HG03342 (cell line): Measurements from ENCODE around the gene SH3PXD2A.
"Not testable (repeated sequence)": the region's sequence is repeated elsewhere in the genome, so short reads cannot be mapped to it uniquely, and the experiment has no call there.

Source experiments
- ATAC-seq: cut with Tn5 transposase; IDR thresholded peaks from one replicate; pipeline ENCODE4 v1.9.1; 2021; ENCODE audit warnings: mild to moderate bottlenecking, moderate library complexity; ENCODE audit not compliant: unreplicated experiment

SH3PXD2A gene

GRCh38 chr10:103851261-103851660 is 4.1 kb downstream of the SH3PXD2A start:
- no peak for ATAC-seq

GRCh38 chr10:103850572-103850895 is 4.8 kb downstream of the SH3PXD2A start:
- ATAC-seq, result no peak

GRCh38 chr10:103849880-103850571 is 5.3 kb downstream of the SH3PXD2A start:
- ATAC-seq, result no peak

GRCh38 chr10:103849212-103849877 is 6.0 kb downstream of the SH3PXD2A start:
- ATAC-seq, result no peak

GRCh38 chr10:103847909-103848468 is 7.4 kb downstream of the SH3PXD2A start:
- ATAC-seq, result no peak

GRCh38 chr10:103847346-103847745 is 8.0 kb downstream of the SH3PXD2A start:
- ATAC-seq, result no peak

- no peak for ATAC-seq
Observed at GRCh38 chr10:103845972-103846371, 9.4 kb downstream of the SH3PXD2A start.

GRCh38 chr10:103845346-103845745 is 10.0 kb downstream of the SH3PXD2A start:
- ATAC-seq, result not testable (repeated sequence)

GRCh38 chr10:103843854-103844570 is 11.4 kb downstream of the SH3PXD2A start:
- no peak for ATAC-seq

- ATAC-seq, result no peak
Observed at GRCh38 chr10:103843045-103843444, 12.3 kb downstream of the SH3PXD2A start.

- no peak for ATAC-seq
Observed at GRCh38 chr10:103842605-103843004, 12.8 kb downstream of the SH3PXD2A start.

GRCh38 chr10:103841519-103841918 is 13.9 kb downstream of the SH3PXD2A start:
- ATAC-seq, result no peak

- no peak for ATAC-seq
Observed at GRCh38 chr10:103840740-103841070, 14.7 kb downstream of the SH3PXD2A start.

- ATAC-seq, result no peak
Observed at GRCh38 chr10:103839872-103840739, 15.3 kb downstream of the SH3PXD2A start.

GRCh38 chr10:103839519-103839871 is 15.9 kb downstream of the SH3PXD2A start:
- ATAC-seq, result no peak

- ATAC-seq, result no peak
Observed at GRCh38 chr10:103838862-103839518, 16.4 kb downstream of the SH3PXD2A start.

GRCh38 chr10:103838070-103838395 is 17.3 kb downstream of the SH3PXD2A start:
- no peak for ATAC-seq

- no peak for ATAC-seq
Observed at GRCh38 chr10:103837370-103838069, 17.9 kb downstream of the SH3PXD2A start.

GRCh38 chr10:103836861-103837260 is 18.5 kb downstream of the SH3PXD2A start:
- no peak for ATAC-seq

- no peak for ATAC-seq
Observed at GRCh38 chr10:103836273-103836672, 19.1 kb downstream of the SH3PXD2A start.
